ENCODE measurements around the gene SMYD3.

DNA sequence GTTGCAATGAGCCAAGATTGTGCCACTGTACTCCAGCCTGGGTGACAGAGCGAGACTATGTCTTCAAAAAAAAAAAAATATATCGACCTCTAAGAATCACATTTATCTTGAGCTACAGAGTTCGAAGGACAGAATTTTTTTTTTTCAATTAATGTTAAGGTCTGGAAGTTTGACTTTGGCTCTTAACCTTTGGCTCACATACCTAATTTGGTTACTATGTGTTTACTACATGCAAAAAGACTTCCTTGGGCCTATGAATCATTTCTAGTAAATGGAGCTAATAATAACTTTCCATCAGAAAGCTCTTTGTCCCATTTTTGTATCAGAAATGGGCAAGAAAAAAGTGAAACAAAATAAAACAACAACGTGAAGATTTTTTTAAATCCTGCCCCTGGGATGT is 351.2 kb downstream of the SMYD3 start:
- TF ChIP-seq, protein P1, sequence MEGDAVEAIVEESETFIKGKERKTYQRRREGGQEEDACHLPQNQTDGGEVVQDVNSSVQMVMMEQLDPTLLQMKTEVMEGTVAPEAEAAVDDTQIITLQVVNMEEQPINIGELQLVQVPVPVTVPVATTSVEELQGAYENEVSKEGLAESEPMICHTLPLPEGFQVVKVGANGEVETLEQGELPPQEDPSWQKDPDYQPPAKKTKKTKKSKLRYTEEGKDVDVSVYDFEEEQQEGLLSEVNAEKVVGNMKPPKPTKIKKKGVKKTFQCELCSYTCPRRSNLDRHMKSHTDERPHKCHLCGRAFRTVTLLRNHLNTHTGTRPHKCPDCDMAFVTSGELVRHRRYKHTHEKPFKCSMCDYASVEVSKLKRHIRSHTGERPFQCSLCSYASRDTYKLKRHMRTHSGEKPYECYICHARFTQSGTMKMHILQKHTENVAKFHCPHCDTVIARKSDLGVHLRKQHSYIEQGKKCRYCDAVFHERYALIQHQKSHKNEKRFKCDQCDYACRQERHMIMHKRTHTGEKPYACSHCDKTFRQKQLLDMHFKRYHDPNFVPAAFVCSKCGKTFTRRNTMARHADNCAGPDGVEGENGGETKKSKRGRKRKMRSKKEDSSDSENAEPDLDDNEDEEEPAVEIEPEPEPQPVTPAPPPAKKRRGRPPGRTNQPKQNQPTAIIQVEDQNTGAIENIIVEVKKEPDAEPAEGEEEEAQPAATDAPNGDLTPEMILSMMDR (IDR thresholded peaks at IDR 0.05 in 8 of 11, conservative IDR thresholded peaks at IDR 0.05 in 3 of 11), result no peak
- TF ChIP-seq POLR2AphosphoS5 (IDR thresholded peaks at IDR 0.05), result no peak
- TF ChIP-seq POLR2A (IDR thresholded peaks at IDR 0.05), result no peak

Measured in spleen (tissue), 7 donors.